ENCODE data around the gene CPZ. TPM values are rescaled to one million over a fixed set of nuclear protein-coding genes. Genes with fewer than 3 reads are reported as not detected.

CPZ gene
- total and polyA plus RNA-seq, 2 of the 4 experiments (the other 2 are of a cell fraction), result 0.90 to 10.3 TPM

DNA sequence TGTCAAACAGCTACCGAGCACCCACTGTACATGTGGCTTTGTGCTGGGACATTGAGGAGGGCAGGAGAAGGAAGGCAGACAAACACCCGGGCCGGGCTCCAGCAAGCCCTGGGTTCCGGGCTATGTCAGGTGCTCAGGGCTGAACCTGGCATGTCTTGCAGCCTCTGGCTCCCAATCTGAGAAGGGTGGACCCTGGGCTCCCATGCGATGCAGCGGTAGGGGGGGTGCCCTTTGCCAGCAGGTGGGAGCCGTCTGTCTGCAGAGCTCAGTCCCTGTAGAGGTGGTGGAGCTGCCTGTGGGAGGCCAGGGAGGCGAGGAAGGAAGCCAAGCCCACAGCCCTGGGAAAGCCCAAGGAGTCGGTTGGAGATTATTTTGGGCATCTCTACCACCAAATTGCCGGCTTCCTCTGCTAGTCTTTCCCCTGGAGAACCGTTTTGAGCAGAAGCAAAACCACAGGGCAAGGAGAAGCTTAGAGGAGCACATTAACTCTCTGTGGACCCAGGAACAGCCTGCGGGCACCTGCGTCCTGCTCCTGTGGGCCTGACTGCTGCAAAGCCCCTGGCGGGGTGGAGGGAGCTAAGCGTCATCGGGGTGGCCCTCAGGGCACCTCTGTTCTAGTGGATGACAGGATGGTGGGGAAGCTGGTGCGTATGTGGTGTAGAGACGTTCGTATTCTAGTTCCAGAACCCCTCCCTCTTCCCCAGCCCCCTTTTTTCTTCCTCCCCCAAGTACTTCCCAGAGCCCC, 10.3 kb downstream of the CPZ start:
- H2AK9ac ChIP-seq (replicated peaks; ENCODE audit: low read depth, low read length, poor library complexity), result no peak overlapping the region
- no peak overlapping the region for H3K56ac ChIP-seq (ENCODE audit: extremely low read depth, insufficient read depth, low read length)
- no peaks in the 10 kb centered on the region; the same call in 1 of the 2 replicates for H3K27me3 ChIP-seq (ENCODE audit: control insufficient read depth, insufficient read depth, low read length)
- in situ Hi-C loops (cut with MboI; ENCODE audit: low sequenced_read_pairs), result loop anchor here (25.0 kb wide), 1 partner anchor 391 kb away; no protein-coding TSS in a partner anchor
- ATAC-seq (ENCODE audit: low read depth), result no peak
- 80% methylated on average over 3 of the region's 19 CpGs; no CpG with 5 or more reads in 1 of the 2 experiments for WGBS, 2 experiments (ENCODE audit: extremely low coverage in 2 of 2, insufficient read length in 1 of 2)
- BruUV-seq (replicated peaks), result no TSS peak
- H3K4me1 ChIP-seq (ENCODE audit: control insufficient read depth, insufficient read depth, low read length), result peaks cover 3% of the 10 kb centered on the region; the same call in 1 of the 2 replicates
- no peaks in the 10 kb centered on the region for H3K9me3 ChIP-seq (ENCODE audit: control insufficient read depth, insufficient read depth, low read length)
- ChIA-PET POLR2A (ENCODE audit: unreplicated experiment) (no interaction called here), CTCF (no interaction called here)
- H3K4ac ChIP-seq (ENCODE audit: low read depth, low read length), result no peak overlapping the region
- no peak overlapping the region for H3K4me3 ChIP-seq (ENCODE audit: insufficient read depth, low read depth, low read length)
- no peak overlapping the region for H3K4me2 ChIP-seq (ENCODE audit: low read depth, low read length)
- no peaks in the 10 kb centered on the region for H3K9me1 ChIP-seq (ENCODE audit: insufficient read depth, low read length)
- H2AFZ ChIP-seq (replicated peaks; ENCODE audit: low read length, poor library complexity), result no peak overlapping the region
- dilution Hi-C loops (cut with HindIII; ENCODE audit: low sequenced_read_pairs, unreplicated experiment), result no loop called here
- no peak overlapping the region for H2BK120ac ChIP-seq (ENCODE audit: low read depth, low read length)
- intact Hi-C loops (cut with micrococcal nuclease), result no loop called here
- H4K5ac ChIP-seq (ENCODE audit: low read depth, low read length), result no peak overlapping the region
- H2AK5ac ChIP-seq (ENCODE audit: low read depth, low read length), result no peak overlapping the region
- H2BK15ac ChIP-seq (ENCODE audit: low read depth, low read length), result no peak overlapping the region
- no peak overlapping the region for H3K23ac ChIP-seq (ENCODE audit: low read depth, low read length)
- TF ChIP-seq USF2 (IDR thresholded peaks at IDR 0.05; ENCODE audit: low read depth, low read length) (no peak), MAFK (IDR thresholded peaks at IDR 0.05; ENCODE audit: low read depth, low read length) (no peak), CTCF (conservative IDR thresholded peaks at IDR 0.05; ENCODE audit: low read depth, low read length) (no peak), POLR2A (IDR thresholded peaks at IDR 0.05; ENCODE audit: low read depth, low read length) (no peak), FOS (IDR thresholded peaks at IDR 0.05; ENCODE audit: low read depth, low read length) (no peak), NFE2L2 (IDR thresholded peaks at IDR 0.05; ENCODE audit: low read depth, low read length) (no peak), MAZ (IDR thresholded peaks at IDR 0.05; ENCODE audit: borderline replicate concordance, low read depth, low read length) (no peak), CEBPB (IDR thresholded peaks at IDR 0.05; ENCODE audit: low read depth, low read length) (no peak), MXI1 (IDR thresholded peaks at IDR 0.05; ENCODE audit: borderline replicate concordance, low read depth, low read length) (no peak), RAD21 (IDR thresholded peaks at IDR 0.05; ENCODE audit: low read length) (no peak), SMC3 (IDR thresholded peaks at IDR 0.05; ENCODE audit: low read depth, low read length) (no peak), CHD1 (IDR thresholded peaks at IDR 0.05; ENCODE audit: low read depth, low read length) (no peak), BHLHE40 (IDR thresholded peaks at IDR 0.05; ENCODE audit: low read depth, low read length) (no peak), RFX5 (IDR thresholded peaks at IDR 0.05; ENCODE audit: low read depth, low read length) (no peak), RCOR1 (IDR thresholded peaks at IDR 0.05; ENCODE audit: insufficient replicate concordance, low read length) (no peak)
- TF ChIP-seq, protein P1, sequence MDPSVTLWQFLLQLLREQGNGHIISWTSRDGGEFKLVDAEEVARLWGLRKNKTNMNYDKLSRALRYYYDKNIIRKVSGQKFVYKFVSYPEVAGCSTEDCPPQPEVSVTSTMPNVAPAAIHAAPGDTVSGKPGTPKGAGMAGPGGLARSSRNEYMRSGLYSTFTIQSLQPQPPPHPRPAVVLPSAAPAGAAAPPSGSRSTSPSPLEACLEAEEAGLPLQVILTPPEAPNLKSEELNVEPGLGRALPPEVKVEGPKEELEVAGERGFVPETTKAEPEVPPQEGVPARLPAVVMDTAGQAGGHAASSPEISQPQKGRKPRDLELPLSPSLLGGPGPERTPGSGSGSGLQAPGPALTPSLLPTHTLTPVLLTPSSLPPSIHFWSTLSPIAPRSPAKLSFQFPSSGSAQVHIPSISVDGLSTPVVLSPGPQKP (IDR thresholded peaks at IDR 0.05; ENCODE audit: borderline replicate concordance, low read depth, low read length), result no peak
- no peak overlapping the region for H4K91ac ChIP-seq (ENCODE audit: insufficient read depth, low read depth, low read length)
- no peak overlapping the region for H2BK5ac ChIP-seq (ENCODE audit: low read depth, low read length, poor library complexity, severe bottlenecking)
- DNase-seq, result no peak
- no peak overlapping the region for H3K18ac ChIP-seq (ENCODE audit: low read depth, low read length)
- no peak overlapping the region for H3K9ac ChIP-seq (ENCODE audit: low read depth, low read length)
- no peak overlapping the region for H3K14ac ChIP-seq (replicated peaks; ENCODE audit: low read depth, low read length)
- no peak overlapping the region for H2BK20ac ChIP-seq (ENCODE audit: low read depth, low read length)
- no peaks in the 10 kb centered on the region for H4K20me1 ChIP-seq (ENCODE audit: insufficient read depth, low read length)
- H3K79me1 ChIP-seq (ENCODE audit: low read depth in 1 of 2, low read length in 2 of 2), result no peaks in the 10 kb centered on the region
- H3K27ac ChIP-seq (ENCODE audit: insufficient read depth, low read length), result no peak overlapping the region
- H3K36me3 ChIP-seq (ENCODE audit: control insufficient read depth, insufficient read depth, low read length), result peaks cover 56% of the 10 kb centered on the region; the same call in 1 of the 2 replicates
- no peak overlapping the region for H4K8ac ChIP-seq (ENCODE audit: low read depth in 2 of 2, low read length in 2 of 2)
